ENCODE results near the gene ORAI3.

ORAI3 gene

DNA sequence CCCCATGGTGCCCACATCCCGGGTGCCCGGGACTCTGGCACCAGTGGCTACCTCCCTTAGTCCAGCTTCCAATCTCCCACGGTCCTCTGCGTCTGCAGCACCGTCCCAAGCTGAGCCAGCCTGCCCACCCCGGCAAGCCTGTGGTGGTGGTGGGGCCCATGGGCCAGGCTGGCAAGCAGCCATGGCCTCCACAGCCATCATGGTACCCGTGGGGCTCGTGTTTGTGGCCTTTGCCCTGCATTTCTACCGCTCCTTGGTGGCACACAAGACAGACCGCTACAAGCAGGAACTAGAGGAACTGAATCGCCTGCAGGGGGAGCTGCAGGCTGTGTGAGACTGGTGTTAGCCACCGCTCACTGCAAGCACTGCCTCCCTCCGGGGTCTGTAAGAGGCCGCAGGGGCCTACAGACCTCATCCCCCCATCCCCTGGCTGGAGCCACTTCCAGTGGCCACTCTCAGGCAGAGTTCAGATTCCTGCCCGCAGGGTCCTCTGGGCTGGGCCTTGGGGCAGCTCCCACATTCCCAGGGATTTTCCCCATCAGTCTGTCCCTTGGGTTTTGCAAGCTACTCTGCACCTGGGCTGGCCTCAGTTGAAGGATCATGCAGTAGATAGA lies 4.8 kb downstream of the ORAI3 start (continued):
- TF ChIP-seq, protein P1, sequence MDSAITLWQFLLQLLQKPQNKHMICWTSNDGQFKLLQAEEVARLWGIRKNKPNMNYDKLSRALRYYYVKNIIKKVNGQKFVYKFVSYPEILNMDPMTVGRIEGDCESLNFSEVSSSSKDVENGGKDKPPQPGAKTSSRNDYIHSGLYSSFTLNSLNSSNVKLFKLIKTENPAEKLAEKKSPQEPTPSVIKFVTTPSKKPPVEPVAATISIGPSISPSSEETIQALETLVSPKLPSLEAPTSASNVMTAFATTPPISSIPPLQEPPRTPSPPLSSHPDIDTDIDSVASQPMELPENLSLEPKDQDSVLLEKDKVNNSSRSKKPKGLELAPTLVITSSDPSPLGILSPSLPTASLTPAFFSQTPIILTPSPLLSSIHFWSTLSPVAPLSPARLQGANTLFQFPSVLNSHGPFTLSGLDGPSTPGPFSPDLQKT (IDR thresholded peaks at IDR 0.05; ENCODE audit: borderline replicate concordance, low read depth, low read length): no peak
- TF ChIP-seq, protein P2, sequence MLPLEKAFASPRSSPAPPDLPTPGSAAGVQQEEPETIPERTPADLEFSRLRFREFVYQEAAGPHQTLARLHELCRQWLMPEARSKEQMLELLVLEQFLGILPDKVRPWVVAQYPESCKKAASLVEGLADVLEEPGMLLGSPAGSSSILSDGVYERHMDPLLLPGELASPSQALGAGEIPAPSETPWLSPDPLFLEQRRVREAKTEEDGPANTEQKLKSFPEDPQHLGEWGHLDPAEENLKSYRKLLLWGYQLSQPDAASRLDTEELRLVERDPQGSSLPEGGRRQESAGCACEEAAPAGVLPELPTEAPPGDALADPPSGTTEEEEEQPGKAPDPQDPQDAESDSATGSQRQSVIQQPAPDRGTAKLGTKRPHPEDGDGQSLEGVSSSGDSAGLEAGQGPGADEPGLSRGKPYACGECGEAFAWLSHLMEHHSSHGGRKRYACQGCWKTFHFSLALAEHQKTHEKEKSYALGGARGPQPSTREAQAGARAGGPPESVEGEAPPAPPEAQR (tag by site-specific recombination; IDR thresholded peaks at IDR 0.05): no peak
- TF ChIP-seq, protein P3, sequence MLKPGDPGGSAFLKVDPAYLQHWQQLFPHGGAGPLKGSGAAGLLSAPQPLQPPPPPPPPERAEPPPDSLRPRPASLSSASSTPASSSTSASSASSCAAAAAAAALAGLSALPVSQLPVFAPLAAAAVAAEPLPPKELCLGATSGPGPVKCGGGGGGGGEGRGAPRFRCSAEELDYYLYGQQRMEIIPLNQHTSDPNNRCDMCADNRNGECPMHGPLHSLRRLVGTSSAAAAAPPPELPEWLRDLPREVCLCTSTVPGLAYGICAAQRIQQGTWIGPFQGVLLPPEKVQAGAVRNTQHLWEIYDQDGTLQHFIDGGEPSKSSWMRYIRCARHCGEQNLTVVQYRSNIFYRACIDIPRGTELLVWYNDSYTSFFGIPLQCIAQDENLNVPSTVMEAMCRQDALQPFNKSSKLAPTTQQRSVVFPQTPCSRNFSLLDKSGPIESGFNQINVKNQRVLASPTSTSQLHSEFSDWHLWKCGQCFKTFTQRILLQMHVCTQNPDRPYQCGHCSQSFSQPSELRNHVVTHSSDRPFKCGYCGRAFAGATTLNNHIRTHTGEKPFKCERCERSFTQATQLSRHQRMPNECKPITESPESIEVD (tag by site-specific recombination; IDR thresholded peaks at IDR 0.05): no peak
- TF ChIP-seq PRDM1 (tag by site-specific recombination; IDR thresholded peaks at IDR 0.05) (no peak), GLIS1 (tag by site-specific recombination; IDR thresholded peaks at IDR 0.05) (peak; percentile 26; the same call in 1 of the 2 replicates), ZNF510 (tag by site-specific recombination; IDR thresholded peaks at IDR 0.05; ENCODE audit: insufficient replicate concordance) (no peak), MEIS1 (CRISPR knock-in tag; IDR thresholded peaks at IDR 0.05; ENCODE audit: borderline replicate concordance) (no peak), ZNF169 (tag by site-specific recombination; IDR thresholded peaks at IDR 0.05) (no peak), HOXD13 (CRISPR knock-in tag; IDR thresholded peaks at IDR 0.05; ENCODE audit: borderline replicate concordance) (no peak), ZNF366 (tag by site-specific recombination; conservative IDR thresholded peaks at IDR 0.05) (peak; percentile 72; the same call in 1 of the 2 replicates), ZNF768 (tag by site-specific recombination; IDR thresholded peaks at IDR 0.05) (no peak), ZBTB21 (tag by site-specific recombination; IDR thresholded peaks at IDR 0.05) (no peak), ZEB2 (tag by site-specific recombination; IDR thresholded peaks at IDR 0.05) (no peak), ZNF423 (tag by site-specific recombination; IDR thresholded peaks at IDR 0.05) (no peak), ZBTB7A (tag by site-specific recombination; IDR thresholded peaks at IDR 0.05; ENCODE audit: low read depth) (no peak), ZNF785 (tag by site-specific recombination; IDR thresholded peaks at IDR 0.05) (no peak), ZNF830 (tag by site-specific recombination; IDR thresholded peaks at IDR 0.05; ENCODE audit: low read depth) (no peak), ZNF626 (tag by site-specific recombination; IDR thresholded peaks at IDR 0.05) (no peak), SETDB1 (IDR thresholded peaks at IDR 0.05; ENCODE audit: insufficient read length, low read length) (no peak), SP3 (tag by site-specific recombination; IDR thresholded peaks at IDR 0.05) (no peak), ZNF121 (tag by site-specific recombination; IDR thresholded peaks at IDR 0.05) (no peak), KLF7 (tag by site-specific recombination; IDR thresholded peaks at IDR 0.05; ENCODE audit: borderline replicate concordance) (no peak), MZF1 (tag by site-specific recombination; IDR thresholded peaks at IDR 0.05; ENCODE audit: borderline replicate concordance) (no peak), GLIS2 (tag by site-specific recombination; IDR thresholded peaks at IDR 0.05) (peak; percentile 53), ZNF174 (tag by site-specific recombination; IDR thresholded peaks at IDR 0.05) (no peak), ZNF548 (tag by site-specific recombination; IDR thresholded peaks at IDR 0.05) (no peak)
- TF ChIP-seq, protein P4, sequence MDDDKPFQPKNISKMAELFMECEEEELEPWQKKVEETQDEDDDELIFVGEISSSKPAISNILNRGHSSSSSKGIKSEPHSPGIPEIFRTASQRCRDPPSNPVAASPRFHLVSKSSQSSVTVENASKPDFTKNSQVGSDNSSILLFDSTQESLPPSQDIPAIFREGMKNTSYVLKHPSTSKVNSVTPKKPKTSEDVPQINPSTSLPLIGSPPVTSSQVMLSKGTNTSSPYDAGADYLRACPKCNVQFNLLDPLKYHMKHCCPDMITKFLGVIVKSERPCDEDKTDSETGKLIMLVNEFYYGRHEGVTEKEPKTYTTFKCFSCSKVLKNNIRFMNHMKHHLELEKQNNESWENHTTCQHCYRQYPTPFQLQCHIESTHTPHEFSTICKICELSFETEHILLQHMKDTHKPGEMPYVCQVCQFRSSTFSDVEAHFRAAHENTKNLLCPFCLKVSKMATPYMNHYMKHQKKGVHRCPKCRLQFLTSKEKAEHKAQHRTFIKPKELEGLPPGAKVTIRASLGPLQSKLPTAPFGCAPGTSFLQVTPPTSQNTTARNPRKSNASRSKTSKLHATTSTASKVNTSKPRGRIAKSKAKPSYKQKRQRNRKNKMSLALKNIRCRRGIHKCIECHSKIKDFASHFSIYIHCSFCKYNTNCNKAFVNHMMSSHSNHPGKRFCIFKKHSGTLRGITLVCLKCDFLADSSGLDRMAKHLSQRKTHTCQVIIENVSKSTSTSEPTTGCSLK (tag by site-specific recombination; IDR thresholded peaks at IDR 0.05): no peak
- TF ChIP-seq, protein P5, sequence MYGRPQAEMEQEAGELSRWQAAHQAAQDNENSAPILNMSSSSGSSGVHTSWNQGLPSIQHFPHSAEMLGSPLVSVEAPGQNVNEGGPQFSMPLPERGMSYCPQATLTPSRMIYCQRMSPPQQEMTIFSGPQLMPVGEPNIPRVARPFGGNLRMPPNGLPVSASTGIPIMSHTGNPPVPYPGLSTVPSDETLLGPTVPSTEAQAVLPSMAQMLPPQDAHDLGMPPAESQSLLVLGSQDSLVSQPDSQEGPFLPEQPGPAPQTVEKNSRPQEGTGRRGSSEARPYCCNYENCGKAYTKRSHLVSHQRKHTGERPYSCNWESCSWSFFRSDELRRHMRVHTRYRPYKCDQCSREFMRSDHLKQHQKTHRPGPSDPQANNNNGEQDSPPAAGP (tag by site-specific recombination; IDR thresholded peaks at IDR 0.05): peak; percentile 44; the same call in 1 of the 2 replicates
- TF ChIP-seq, protein P6, sequence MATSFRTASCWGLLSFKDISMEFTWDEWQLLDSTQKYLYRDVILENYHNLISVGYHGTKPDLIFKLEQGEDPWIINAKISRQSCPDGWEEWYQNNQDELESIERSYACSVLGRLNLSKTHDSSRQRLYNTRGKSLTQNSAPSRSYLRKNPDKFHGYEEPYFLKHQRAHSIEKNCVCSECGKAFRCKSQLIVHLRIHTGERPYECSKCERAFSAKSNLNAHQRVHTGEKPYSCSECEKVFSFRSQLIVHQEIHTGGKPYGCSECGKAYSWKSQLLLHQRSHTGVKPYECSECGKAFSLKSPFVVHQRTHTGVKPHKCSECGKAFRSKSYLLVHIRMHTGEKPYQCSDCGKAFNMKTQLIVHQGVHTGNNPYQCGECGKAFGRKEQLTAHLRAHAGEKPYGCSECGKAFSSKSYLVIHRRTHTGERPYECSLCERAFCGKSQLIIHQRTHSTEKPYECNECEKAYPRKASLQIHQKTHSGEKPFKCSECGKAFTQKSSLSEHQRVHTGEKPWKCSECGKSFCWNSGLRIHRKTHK (tag by site-specific recombination; IDR thresholded peaks at IDR 0.05): no peak
- TF ChIP-seq, protein P7, sequence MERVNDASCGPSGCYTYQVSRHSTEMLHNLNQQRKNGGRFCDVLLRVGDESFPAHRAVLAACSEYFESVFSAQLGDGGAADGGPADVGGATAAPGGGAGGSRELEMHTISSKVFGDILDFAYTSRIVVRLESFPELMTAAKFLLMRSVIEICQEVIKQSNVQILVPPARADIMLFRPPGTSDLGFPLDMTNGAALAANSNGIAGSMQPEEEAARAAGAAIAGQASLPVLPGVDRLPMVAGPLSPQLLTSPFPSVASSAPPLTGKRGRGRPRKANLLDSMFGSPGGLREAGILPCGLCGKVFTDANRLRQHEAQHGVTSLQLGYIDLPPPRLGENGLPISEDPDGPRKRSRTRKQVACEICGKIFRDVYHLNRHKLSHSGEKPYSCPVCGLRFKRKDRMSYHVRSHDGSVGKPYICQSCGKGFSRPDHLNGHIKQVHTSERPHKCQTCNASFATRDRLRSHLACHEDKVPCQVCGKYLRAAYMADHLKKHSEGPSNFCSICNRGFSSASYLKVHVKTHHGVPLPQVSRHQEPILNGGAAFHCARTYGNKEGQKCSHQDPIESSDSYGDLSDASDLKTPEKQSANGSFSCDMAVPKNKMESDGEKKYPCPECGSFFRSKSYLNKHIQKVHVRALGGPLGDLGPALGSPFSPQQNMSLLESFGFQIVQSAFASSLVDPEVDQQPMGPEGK (tag by site-specific recombination; IDR thresholded peaks at IDR 0.05): peak; percentile 26; the same call in 1 of the 2 replicates
